T-helper 22 cell (primary cell): ENCODE measurements around the gene CD247.
A peak's percentile ranks its signal among the peaks of the same experiment; 100 is the strongest.

ENCODE experiments used
- DNase-seq: peaks from one replicate; pipeline ENCODE4 v3.0.0-alpha.2; 2020; ENCODE audit warnings: low read depth

The CD247 gene

GRCh38 chr1:167489571-167490340 lies 28.6 kb downstream of the CD247 start:
- DNase-seq = peak; percentile 19

DNA sequence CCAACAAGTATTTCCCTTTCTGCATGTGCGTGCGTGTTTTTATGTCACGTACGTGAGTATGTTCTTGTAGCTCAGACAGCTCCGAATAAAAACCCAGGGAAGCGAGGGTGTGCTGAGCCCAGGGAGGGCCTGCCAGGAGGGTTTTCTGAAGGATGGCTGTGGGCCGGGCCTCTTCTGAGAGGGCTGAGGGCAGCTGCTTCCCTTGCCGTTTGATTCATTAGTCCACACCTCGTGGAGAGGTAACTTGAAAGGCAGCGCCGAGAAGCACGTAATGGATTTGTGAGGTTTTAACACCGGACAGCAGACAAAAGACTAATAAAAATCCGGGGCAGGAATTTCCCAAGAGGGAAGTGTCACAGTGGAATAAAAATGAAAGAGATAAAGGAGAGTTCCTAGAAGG lies 29.5 kb downstream of the CD247 start:
- no peak for DNase-seq

- DNase-seq = no peak
Measured at GRCh38 chr1:167487614-167488013, 30.7 kb downstream of the CD247 start.

DNA sequence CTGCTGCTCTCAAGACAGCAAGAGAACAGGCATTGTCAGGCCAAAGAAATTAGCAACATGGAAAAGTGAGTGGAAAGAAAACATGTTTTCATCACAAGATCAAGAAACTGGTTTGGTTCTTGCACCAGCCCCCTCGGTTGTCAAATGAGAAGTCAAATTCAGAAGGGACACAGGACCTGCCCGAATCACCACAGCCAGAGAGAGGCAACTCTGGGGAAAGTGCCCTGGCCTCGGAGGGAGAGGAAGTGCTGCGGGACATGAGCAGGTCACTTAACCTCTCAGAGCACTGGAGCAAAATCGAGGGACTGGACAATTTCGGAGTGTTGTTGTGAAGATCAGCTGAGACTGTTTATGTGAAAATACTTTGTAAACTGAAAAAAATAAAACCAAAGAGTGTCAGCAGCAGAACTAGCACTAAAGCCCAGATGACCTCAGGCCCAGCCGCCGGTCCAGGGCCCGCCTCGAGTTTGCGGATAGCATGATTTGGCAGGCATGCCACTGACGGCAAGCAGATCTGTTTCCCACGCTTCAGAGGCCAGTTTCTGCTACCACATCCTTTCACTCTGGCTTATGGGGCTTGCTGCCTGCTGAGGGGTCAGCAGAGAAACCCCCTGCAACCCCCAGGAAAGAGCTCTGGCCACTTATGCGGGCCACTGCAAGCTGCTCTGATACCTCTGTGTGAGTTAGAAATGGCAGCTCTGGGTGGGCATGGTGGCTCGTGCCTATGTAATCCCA lies 32.1 kb downstream of the CD247 start:
- no peak for DNase-seq

- no peak for DNase-seq
Measured at GRCh38 chr1:167484726-167485502, 33.4 kb downstream of the CD247 start.

- DNase-seq = no peak
Measured at GRCh38 chr1:167483790-167484189, 34.5 kb downstream of the CD247 start.

DNA sequence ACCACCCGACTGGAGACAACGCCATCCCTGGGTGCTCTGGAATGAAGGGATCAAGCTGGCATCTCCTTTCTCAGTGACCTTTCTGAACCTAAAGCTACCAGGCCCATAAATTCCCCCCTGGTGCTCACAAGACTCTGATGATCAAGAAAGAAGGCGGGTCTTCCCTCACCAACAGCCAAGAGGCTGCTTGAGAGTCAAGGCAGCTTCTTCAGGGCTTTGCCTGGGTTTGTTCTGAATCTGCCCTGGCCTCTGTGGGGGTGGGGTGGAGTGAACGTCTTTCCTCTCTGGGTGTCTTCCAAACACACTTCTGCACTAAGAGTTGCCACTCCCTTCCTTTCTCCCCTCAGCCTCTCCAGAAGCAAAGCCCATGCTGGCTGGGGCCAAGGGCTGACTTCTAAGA lies 36.1 kb downstream of the CD247 start:
- DNase-seq = no peak

- no peak for DNase-seq
Measured at GRCh38 chr1:167479331-167479979, 38.9 kb downstream of the CD247 start.

- no peak for DNase-seq
Measured at GRCh38 chr1:167477986-167478385, 40.3 kb downstream of the CD247 start.

DNA sequence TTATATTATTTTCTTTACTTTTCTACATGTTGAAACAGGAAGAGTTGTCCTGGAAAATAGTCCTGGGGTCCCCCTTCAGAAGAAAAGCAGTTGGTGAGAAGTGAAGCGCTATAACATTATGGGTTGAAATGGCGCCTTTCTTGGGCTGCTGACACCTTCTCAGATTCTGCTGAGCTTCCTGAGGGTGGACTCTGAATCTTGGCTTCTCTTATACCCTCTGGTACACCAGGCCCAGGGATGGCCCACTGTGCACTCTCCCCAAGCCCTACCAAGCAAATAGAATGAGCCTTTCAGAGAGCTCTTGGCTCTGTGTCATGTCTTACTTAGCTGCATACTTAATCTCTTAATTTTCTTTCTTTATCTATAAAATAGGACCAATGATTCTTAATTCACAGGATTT lies 42.3 kb downstream of the CD247 start:
- DNase-seq = no peak

- DNase-seq = peak; percentile 51
Measured at GRCh38 chr1:167474191-167474641, 44.1 kb downstream of the CD247 start.

GRCh38 chr1:167473761-167474160 lies 44.6 kb downstream of the CD247 start:
- DNase-seq = no peak

- no peak for DNase-seq
Measured at GRCh38 chr1:167472752-167473521, 45.4 kb downstream of the CD247 start.

- no peak for DNase-seq
Measured at GRCh38 chr1:167471568-167471967, 46.8 kb downstream of the CD247 start.

- DNase-seq = no peak
Measured at GRCh38 chr1:167469280-167469965, 48.9 kb downstream of the CD247 start.

DNA sequence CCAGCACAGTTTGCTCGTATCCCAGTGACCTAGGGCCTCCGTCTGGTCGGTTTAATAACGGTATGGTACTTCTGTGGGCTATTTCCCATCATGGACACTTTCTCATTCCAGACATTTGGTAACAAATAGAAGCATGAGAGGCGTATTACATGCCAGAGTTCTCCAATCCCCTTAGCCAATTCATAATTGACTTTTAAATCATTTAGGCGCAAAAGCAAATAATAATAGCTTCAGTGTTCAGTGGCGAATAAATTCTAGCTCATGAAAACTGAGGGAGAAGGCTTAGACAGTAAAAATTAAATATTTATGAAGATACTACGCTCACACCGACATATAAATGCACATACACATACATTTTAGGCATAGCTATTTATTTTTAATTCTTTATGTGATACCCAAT lies 50.6 kb downstream of the CD247 start:
- DNase-seq = no peak

GRCh38 chr1:167467126-167467710 lies 51.1 kb downstream of the CD247 start:
- DNase-seq = no peak

DNA sequence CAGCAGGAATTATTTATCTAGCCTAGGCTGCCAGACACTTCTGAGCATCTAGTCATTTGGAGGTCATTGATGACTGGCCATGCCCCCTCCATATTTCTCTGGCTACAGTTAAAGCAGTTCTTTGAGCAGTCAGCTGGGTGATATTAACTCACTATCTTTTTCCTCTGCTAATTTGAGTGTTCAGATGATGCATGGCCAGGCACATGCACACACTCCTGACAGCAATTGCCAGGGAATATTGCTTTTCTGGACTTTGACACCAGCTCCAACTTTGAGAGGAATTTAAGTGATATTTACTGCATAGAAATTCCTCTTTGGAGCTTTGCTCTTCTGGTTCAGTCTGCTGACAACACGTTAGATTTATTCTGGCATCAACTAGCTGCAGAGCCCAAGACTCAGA lies 52.6 kb downstream of the CD247 start:
- DNase-seq = no peak

- DNase-seq = no peak
Measured at GRCh38 chr1:167465018-167465417, 53.3 kb downstream of the CD247 start.

GRCh38 chr1:167463875-167464575 lies 54.3 kb downstream of the CD247 start:
- DNase-seq = no peak
